Fibroblast of lung (primary cell): ENCODE measurements around the gene FIBCD1. TPM values are rescaled to one million over a fixed set of nuclear protein-coding genes. Genes with fewer than 3 reads are reported as not detected.

Source experiments
- DNase-seq, 2 donors: peaks; one replicate each; pipeline versions ENCODE4 v3.0.0 to v3.0.0-alpha.2; 2010; ENCODE audit warnings: low read depth in 2 of 2
- H2AFZ ChIP-seq: 2 replicates; pipeline ENCODE4 v1.5.1; 2012; ENCODE audit warnings: low read length, control low read depth, inconsistent platforms
- H3K27ac ChIP-seq: 2 replicates; pipeline ENCODE4 v1.5.1; 2011; ENCODE audit warnings: low read length, control low read depth; ENCODE audit not compliant: insufficient read depth
- H3K27me3 ChIP-seq: 2 replicates; pipeline ENCODE4 v1.5.1; 2011; ENCODE audit warnings: mild to moderate bottlenecking, low read length; ENCODE audit not compliant: control insufficient read depth, insufficient read depth
- H3K36me3 ChIP-seq: 2 replicates; pipeline ENCODE4 v1.5.1; 2011; ENCODE audit warnings: low read length; ENCODE audit not compliant: control insufficient read depth, insufficient read depth
- H3K4me1 ChIP-seq: 2 replicates; pipeline ENCODE4 v1.5.1; 2011; ENCODE audit warnings: low read length; ENCODE audit not compliant: control insufficient read depth, insufficient read depth; ENCODE audit errors: extremely low read depth
- H3K4me2 ChIP-seq: 2 replicates; pipeline ENCODE4 v1.5.1; 2011; ENCODE audit warnings: low read length, control low read depth; ENCODE audit not compliant: insufficient read depth; ENCODE audit errors: extremely low read depth
- H3K4me3 ChIP-seq, 4 experiments: fragments of 200-600 bp in 1 of 4; sonication (generic) in 1 of 4; replicated peaks in 1 of 4; 2 replicates each; pipeline ENCODE4 v1.5.1; 2011 to 2016; ENCODE audit warnings: low read length in 4 of 4, low read depth in 3 of 4, mild to moderate bottlenecking in 3 of 4, control low read depth in 2 of 4, inconsistent platforms in 1 of 4, mixed read lengths in 1 of 4; ENCODE audit not compliant: insufficient read depth in 1 of 4; ENCODE audit errors: control extremely low read depth in 1 of 4
- H3K79me2 ChIP-seq: 2 replicates; pipeline ENCODE4 v1.5.1; 2012; ENCODE audit warnings: mild to moderate bottlenecking, low read length, inconsistent platforms; ENCODE audit not compliant: control insufficient read depth, insufficient read depth
- H3K9ac ChIP-seq: 2 replicates; pipeline ENCODE4 v1.5.1; 2011; ENCODE audit warnings: mild to moderate bottlenecking, low read length, control low read depth; ENCODE audit not compliant: insufficient read depth
- H3K9me3 ChIP-seq: 2 replicates; pipeline ENCODE4 v1.5.1; 2012; ENCODE audit warnings: low read depth, low read length; ENCODE audit not compliant: control insufficient read depth, insufficient read depth
- H4K20me1 ChIP-seq: 2 replicates; pipeline ENCODE4 v1.5.1; 2011; ENCODE audit warnings: low read length; ENCODE audit not compliant: control insufficient read depth, insufficient read depth; ENCODE audit errors: extremely low read depth
- EZH2 ChIP-seq: IDR thresholded peaks from 2 replicates; pipeline ENCODE4 v1.5.1; 2012; ENCODE audit warnings: low read length, control low read depth, mild to moderate bottlenecking; ENCODE audit errors: missing control alignments
- polyA plus RNA-seq, 2 donors: library from polyadenylated mRNA; depleted of rRNA in 1 of 2; stranded (reverse) in 1 of 2; unstranded in 1 of 2; fragments of >200 nt; gene quantifications; 2 replicates each; pipeline ENCODE4 v1.2.1, GENCODE V29; 2011 to 2012; ENCODE audit warnings: missing spikeins in 1 of 2
- total RNA-seq: library from RNA; depleted of rRNA; stranded (reverse); fragments of >200 nt; gene quantifications from 2 replicates; pipeline ENCODE4 v1.2.1, GENCODE V29; 2014
- TF ChIP-seq, protein P1 (sequence below), 2 donors: IDR thresholded peaks in 1 of 2; conservative IDR thresholded peaks in 1 of 2; 1 replicate in 1 of 2; 2 replicates in 1 of 2; pipeline ENCODE4 v1.5.1; 2011 to 2012; ENCODE audit warnings: low read length in 2 of 2, control low read depth in 1 of 2, inconsistent platforms in 1 of 2, low read depth in 1 of 2, mild to moderate bottlenecking in 1 of 2

Gene FIBCD1
- total and polyA plus RNA-seq, 2 donors (not counting 1 experiment from before 2014, with no cell fraction given) = 7.3 to 28.0 TPM

DNA sequence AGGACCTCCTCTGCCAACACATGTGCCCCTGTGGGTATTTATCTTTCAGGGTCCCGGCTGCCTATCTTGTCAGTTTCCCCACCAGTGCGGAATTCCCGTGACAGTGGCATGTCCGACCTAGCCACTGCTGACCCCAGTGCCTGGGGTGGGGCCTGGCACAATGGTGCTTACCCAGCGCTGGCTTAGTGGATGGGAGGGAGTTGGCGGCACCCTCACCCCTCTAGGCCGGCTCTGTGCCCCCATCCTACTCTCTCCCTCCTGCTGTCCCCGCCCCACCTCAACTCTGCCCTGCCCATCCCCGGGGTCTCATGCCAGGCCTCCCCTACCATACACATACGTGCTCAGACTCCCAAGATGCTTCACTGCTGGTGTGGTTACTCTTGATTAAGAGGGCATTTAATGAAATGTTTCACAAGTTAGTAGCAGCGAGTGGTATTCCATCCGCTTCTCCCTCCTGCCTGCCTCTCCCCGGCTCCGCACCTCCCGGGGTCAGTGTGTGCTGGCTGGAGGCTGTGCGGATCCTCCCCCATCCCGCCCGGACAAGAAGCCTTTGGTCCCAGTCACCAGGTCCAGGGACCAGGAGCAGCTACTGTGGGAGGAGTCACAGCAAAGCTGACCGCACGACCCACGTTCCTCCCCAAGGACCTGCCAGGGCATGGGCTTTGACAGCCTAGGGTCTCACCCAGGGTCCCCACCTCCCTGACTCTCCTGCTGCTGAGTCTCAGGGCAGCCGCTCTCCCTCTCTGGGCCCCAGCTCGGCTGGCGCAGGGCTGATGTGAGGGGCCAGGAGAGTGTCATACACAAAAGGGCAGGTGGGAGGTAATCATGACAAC, 32.9 kb downstream of the FIBCD1 start:
- H3K9ac ChIP-seq = no peak overlapping the region
- H3K4me3 ChIP-seq = no peak overlapping the region
- TF ChIP-seq EZH2 = no peak
- TF ChIP-seq, protein P1, sequence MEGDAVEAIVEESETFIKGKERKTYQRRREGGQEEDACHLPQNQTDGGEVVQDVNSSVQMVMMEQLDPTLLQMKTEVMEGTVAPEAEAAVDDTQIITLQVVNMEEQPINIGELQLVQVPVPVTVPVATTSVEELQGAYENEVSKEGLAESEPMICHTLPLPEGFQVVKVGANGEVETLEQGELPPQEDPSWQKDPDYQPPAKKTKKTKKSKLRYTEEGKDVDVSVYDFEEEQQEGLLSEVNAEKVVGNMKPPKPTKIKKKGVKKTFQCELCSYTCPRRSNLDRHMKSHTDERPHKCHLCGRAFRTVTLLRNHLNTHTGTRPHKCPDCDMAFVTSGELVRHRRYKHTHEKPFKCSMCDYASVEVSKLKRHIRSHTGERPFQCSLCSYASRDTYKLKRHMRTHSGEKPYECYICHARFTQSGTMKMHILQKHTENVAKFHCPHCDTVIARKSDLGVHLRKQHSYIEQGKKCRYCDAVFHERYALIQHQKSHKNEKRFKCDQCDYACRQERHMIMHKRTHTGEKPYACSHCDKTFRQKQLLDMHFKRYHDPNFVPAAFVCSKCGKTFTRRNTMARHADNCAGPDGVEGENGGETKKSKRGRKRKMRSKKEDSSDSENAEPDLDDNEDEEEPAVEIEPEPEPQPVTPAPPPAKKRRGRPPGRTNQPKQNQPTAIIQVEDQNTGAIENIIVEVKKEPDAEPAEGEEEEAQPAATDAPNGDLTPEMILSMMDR (conservative IDR thresholded peaks at IDR 0.05 in 1 of 2, IDR thresholded peaks at IDR 0.05 in 1 of 2; ENCODE audit: low read depth in 1 of 2, low read length in 2 of 2) = no peak
- no peaks in the 10 kb centered on the region for H4K20me1 ChIP-seq
- no peak overlapping the region for H3K4me2 ChIP-seq
- H3K4me1 ChIP-seq = no peaks in the 10 kb centered on the region
- no peak overlapping the region for H2AFZ ChIP-seq
- H3K27ac ChIP-seq = no peak overlapping the region
- H3K9me3 ChIP-seq = no peaks in the 10 kb centered on the region
- DNase-seq = no peak
- no peaks in the 10 kb centered on the region for H3K79me2 ChIP-seq
- no peaks in the 10 kb centered on the region for H3K36me3 ChIP-seq
- no peaks in the 10 kb centered on the region for H3K27me3 ChIP-seq

DNA sequence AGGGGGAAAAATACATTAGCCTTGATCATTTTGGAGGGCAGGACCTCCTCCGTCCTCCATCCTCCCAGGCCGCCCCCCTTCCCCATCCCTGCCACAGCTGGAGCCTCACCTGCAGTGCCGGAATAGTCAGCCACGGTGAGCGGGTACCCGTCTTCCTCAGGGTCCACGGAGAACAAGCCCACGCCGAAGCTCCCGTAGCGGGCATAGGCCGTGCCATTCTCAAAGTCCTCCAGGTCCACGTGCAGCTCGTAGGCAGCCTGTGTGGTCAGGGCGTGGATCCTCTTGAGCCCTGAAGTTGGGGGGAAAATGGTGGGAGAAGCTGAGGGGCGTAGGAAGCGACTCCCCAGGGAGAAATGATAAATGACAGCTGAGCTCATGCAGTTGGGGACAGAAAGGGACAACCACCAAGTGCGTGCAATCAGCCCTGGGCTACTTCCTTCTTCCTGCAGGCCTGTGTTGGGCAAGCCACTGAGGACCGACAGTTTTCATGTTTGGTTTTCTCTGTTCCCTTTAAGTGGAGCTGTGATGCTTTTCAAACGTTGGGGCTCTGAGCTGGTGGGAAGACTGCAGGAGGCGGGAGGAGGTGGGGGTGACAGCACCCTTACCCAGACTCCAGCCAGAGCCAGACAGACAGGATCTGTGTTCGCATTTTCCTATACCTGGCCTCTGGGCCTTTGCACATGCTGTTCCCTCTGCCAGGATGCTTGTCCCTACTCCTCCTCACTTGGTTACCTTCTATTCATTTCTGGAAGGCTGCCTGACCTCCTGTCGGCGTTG, 33.7 kb downstream of the FIBCD1 start:
- Histone ChIP-seq H2AFZ (no peak overlapping the region), H3K36me3 (no peaks in the 10 kb centered on the region), H3K9ac (no peak overlapping the region), H3K4me1 (no peaks in the 10 kb centered on the region), H3K27ac (no peak overlapping the region), H3K9me3 (no peaks in the 10 kb centered on the region), H3K4me2 (no peak overlapping the region), H4K20me1 (no peaks in the 10 kb centered on the region), H3K79me2 (no peaks in the 10 kb centered on the region), H3K27me3 (no peaks in the 10 kb centered on the region), H3K4me3 (no peak overlapping the region)
- no peak for DNase-seq
- TF ChIP-seq, protein P1 (conservative IDR thresholded peaks at IDR 0.05 in 1 of 2, IDR thresholded peaks at IDR 0.05 in 1 of 2; ENCODE audit: low read depth in 1 of 2, low read length in 2 of 2) = no peak
- no peak for TF ChIP-seq EZH2
